GM12873 (cell line): ENCODE results near the gene RAB24.

ENCODE experiments used
- TF ChIP-seq, protein P1 (sequence below): IDR thresholded peaks from 2 replicates; pipeline ENCODE4 v1.5.1; 2012; ENCODE audit warnings: low read depth, mild to moderate bottlenecking, moderate library complexity, low read length, control low read depth; ENCODE audit not compliant: insufficient read depth; ENCODE audit errors: missing control alignments

Gene RAB24

DNA sequence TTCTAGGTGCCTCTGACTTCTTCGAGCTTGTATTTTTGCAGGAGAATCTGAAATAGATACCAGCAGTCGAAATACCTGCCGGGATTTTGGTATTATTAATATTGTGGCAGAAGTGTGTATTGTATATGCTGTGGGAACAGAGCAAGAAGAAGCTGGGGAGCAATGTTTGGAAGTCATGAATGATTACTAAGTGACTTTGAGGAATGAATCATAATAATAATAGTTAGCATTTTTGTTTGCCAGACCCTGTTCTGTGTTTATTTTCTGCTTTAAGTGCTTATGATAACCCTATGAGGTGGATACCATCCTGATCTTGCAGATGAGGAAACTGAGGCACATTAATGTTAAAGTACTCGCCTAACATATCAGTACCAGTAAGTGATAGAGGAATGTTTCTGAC lies 32.4 kb downstream of the RAB24 start:
- TF ChIP-seq, protein P1, sequence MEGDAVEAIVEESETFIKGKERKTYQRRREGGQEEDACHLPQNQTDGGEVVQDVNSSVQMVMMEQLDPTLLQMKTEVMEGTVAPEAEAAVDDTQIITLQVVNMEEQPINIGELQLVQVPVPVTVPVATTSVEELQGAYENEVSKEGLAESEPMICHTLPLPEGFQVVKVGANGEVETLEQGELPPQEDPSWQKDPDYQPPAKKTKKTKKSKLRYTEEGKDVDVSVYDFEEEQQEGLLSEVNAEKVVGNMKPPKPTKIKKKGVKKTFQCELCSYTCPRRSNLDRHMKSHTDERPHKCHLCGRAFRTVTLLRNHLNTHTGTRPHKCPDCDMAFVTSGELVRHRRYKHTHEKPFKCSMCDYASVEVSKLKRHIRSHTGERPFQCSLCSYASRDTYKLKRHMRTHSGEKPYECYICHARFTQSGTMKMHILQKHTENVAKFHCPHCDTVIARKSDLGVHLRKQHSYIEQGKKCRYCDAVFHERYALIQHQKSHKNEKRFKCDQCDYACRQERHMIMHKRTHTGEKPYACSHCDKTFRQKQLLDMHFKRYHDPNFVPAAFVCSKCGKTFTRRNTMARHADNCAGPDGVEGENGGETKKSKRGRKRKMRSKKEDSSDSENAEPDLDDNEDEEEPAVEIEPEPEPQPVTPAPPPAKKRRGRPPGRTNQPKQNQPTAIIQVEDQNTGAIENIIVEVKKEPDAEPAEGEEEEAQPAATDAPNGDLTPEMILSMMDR: no peak

DNA sequence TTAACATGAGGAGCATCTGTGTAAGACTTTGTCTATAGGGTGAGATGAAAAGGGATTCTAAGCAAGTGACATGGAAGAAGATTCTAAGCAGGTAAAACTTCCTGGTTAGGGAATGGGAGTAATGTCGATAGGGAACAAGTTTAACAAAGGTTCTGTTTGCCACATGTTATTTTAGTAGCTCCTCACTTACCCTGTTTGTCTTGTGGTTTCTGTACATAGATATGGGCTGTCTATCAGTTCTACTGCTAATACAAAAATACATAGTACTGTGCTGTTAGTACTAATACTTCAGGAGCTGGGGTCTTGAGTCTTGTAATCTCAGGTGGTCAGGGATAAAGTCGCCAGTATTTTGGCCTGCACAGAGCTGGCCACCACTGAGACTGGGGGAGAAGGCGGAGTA lies 32.9 kb downstream of the RAB24 start:
- TF ChIP-seq, protein P1: no peak

DNA sequence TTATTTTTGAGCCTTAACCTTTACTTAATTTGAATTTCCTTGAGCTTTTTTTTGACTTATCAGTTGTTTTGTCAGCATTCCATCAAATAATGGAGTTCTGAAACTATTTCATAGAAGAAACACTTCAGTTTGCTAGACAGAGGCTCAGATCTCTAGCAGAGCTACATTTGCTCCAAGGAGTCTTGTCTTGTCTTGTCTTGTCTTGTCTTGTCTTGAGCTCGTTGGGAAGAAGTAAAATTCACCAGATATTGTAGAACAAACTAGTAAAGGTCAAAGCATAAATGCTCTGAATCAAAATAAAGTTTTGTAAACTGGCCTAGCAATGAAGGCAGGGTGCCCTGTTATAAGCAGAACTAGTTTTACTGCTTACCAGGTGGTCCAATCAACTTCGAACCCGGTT lies 33.5 kb downstream of the RAB24 start:
- TF ChIP-seq, protein P1: no peak

DNA sequence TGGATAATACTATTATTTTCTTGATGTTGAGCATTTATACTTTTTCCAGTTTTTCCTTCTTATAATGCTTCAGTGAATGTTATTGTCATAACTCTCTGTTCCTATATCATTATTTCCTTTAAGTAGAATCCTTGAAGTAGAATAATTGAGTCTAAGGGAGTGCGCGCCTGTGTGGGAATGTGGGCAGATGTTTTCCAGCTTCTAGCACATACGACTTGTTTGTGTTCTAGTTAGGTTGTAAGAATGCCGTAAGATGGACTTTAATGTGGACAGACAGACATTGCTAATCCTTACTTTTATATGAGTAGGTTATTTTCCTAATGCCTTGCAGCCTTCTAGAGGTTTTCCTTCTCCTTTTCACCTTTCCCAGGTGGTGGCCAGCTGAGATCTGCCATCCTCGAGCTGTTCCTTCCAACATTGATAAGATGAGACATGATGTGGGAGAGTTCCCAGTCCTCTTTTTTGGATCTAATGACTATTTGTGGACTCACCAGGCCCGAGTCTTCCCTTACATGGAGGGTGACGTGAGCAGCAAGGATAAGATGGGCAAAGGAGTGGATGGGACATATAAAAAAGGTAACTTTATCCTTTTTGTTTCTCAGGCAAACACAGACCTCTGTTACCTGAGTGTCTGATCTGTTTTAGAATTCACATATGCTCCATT lies 34.2 kb downstream of the RAB24 start:
- TF ChIP-seq, protein P1: no peak

DNA sequence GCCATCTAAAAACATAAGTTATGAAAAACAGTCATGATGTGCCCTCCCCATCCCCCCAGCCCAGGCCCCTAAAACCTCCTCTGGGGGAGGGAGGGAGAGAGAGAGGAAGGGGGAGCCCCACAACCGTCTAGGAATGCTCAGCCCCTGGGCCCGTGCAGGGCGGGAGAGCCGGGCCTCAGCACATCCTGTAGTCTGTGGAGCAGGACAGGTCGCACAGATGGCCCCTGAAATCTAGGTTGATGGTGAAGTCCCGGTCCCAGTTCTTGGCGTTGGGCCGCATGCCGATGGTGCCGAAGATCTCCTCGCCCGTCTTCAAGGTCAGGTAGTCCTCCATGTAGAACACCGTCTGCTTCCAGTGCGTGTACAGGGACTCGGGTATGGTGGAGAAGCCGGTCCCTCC lies 38.1 kb downstream of the RAB24 start:
- TF ChIP-seq, protein P1: no peak

DNA sequence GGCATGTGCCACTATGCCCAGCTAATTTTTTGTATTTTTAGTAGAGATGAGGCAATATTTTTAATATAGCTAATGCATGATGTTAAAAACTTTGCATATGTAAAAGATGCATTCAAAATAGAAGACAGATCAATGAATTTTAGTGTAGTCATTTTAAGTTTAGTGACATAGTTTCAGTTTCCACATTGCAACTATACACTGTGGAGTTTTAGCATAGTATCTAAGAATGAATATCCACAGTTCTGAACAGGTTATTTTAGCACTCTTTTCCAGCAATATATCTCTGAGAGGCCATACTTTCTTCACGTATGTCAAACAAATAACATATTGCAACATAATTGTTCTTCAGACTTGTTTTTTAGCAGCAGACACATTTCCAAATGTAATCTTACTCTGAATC lies 39.3 kb downstream of the RAB24 start:
- TF ChIP-seq, protein P1: no peak

DNA sequence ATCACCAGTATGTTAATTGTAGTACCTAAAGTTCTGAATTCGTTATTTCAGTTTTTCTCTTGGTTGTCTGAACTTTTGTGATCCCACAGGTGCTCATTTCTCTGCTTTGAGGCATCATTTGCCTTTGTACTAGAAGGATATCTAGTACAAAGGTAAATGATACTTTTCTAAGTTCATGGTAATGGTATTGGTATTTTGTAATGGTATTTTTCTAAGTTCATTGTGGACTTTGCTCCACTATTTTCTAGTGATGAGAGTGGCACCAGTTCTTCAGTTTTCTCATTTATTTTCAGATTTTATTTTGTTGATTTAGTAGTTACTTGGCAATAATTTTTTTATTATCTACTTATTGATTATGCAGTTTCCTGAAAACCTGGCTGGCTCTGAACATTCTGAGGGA lies 42.0 kb downstream of the RAB24 start:
- TF ChIP-seq, protein P1: no peak

DNA sequence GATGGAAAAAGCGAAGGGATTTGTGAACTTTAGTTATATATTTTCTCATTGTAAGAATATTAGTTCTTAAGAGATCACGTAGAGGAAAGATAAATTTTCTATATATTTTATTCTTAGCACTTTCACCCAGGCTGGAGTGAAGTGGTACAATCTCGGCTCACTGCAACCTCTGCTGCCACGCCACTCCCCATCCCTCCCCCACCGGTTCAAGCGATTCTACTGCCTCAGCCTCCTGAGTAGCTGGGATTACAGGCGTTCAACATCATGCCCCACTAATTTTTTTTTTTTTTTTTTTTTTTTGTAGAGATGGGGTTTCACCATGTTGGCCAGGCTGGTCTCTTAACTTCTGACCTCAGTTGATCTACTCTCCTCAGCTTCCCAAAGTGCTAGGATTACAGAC lies 42.6 kb downstream of the RAB24 start:
- TF ChIP-seq, protein P1: no peak
